ENCODE data around the gene FOXP4. TPM values are rescaled to one million over a fixed set of nuclear protein-coding genes. Genes with fewer than 3 reads are reported as not detected.

FOXP4 gene
- total and polyA plus RNA-seq, 2 of the 13 experiments (the other 11 are each of a cell fraction or from before 2014, with no cell fraction given), result 11.0 to 12.4 TPM

DNA sequence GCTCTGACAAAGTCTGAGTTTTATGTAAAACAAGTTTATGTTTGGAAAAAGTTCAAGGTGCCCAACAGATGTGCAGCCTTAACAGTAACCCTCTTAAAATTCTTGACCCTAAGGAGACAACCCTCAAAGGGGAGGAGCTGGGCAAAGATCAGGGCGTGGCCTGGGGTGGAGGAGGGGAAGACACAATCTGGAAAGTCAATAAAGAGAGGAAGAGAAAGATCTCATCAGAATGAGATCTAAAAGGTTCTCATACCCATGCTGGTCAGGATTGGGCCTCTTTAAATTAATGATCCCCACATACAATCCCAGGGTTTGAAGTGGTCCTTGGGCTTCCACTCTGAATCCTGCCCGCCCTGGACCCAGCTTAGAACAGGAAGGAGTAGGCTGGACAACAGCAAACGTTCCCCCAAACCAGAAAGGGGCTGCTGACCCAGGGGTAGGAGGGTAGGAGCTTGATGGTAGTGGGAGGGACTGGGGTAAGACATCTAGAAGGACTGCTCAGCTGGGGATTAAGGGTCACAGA, 33.0 kb downstream of the FOXP4 start (continued):
- TF ChIP-seq, protein P1, sequence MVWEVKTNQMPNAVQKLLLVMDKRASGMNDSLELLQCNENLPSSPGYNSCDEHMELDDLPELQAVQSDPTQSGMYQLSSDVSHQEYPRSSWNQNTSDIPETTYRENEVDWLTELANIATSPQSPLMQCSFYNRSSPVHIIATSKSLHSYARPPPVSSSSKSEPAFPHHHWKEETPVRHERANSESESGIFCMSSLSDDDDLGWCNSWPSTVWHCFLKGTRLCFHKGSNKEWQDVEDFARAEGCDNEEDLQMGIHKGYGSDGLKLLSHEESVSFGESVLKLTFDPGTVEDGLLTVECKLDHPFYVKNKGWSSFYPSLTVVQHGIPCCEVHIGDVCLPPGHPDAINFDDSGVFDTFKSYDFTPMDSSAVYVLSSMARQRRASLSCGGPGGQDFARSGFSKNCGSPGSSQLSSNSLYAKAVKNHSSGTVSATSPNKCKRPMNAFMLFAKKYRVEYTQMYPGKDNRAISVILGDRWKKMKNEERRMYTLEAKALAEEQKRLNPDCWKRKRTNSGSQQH (CRISPR knock-in tag; IDR thresholded peaks at IDR 0.05; ENCODE audit: low read depth), result 0 out of 2 replicates have a peak, but pooled peaks have one; percentile 34
- TF ChIP-seq SMAD3 (CRISPR knock-in tag; IDR thresholded peaks at IDR 0.05) (no peak), SP5 (CRISPR knock-in tag; IDR thresholded peaks at IDR 0.05; ENCODE audit: borderline replicate concordance, low read depth) (peak; percentile 90), ZNF232 (CRISPR knock-in tag; IDR thresholded peaks at IDR 0.05; ENCODE audit: borderline replicate concordance) (no peak), ZNF510 (CRISPR knock-in tag; IDR thresholded peaks at IDR 0.05; ENCODE audit: low read depth) (no peak), MTA1 (CRISPR knock-in tag; IDR thresholded peaks at IDR 0.05; ENCODE audit: borderline replicate concordance) (0 out of 2 replicates have a peak, but pooled peaks have one; percentile 8), NCOR1 (IDR thresholded peaks at IDR 0.05; ENCODE audit: borderline replicate concordance, low read length) (0 out of 2 replicates have a peak, but pooled peaks have one; percentile 11), ZFX (CRISPR knock-in tag; IDR thresholded peaks at IDR 0.05; ENCODE audit: low read depth) (no peak), EP300 (IDR thresholded peaks at IDR 0.05; ENCODE audit: low read depth in 2 of 2, low read length in 2 of 2) (no peak), EP300 (CRISPR knock-in tag; IDR thresholded peaks at IDR 0.05; ENCODE audit: borderline replicate concordance) (no peak), SP1 (IDR thresholded peaks at IDR 0.05) (no peak), SP1 (CRISPR knock-in tag; IDR thresholded peaks at IDR 0.05) (peak; percentile 34; the same call in 1 of the 2 replicates), FOXA1 (IDR thresholded peaks at IDR 0.05) (no peak), FOXA1 (CRISPR knock-in tag; IDR thresholded peaks at IDR 0.05) (peak; percentile 73), SAP130 (CRISPR knock-in tag; IDR thresholded peaks at IDR 0.05; ENCODE audit: low read depth) (peak; percentile 35; the same call in 1 of the 2 replicates), GABPB1 (CRISPR knock-in tag; IDR thresholded peaks at IDR 0.05) (no peak), SMAD1 (CRISPR knock-in tag; IDR thresholded peaks at IDR 0.05; ENCODE audit: borderline replicate concordance, low read depth) (no peak), HIVEP1 (CRISPR knock-in tag; IDR thresholded peaks at IDR 0.05) (no peak), PHB2 (IDR thresholded peaks at IDR 0.05; ENCODE audit: partially characterized antibody) (no peak), ZFP90 (CRISPR knock-in tag; IDR thresholded peaks at IDR 0.05; ENCODE audit: borderline replicate concordance) (no peak), FOXA3 (CRISPR knock-in tag; IDR thresholded peaks at IDR 0.05) (peak; percentile 61), DPF2 (CRISPR knock-in tag; IDR thresholded peaks at IDR 0.05; ENCODE audit: borderline replicate concordance, low read depth) (peak; percentile 36; the same call in 1 of the 2 replicates)
- TF ChIP-seq, protein P2, sequence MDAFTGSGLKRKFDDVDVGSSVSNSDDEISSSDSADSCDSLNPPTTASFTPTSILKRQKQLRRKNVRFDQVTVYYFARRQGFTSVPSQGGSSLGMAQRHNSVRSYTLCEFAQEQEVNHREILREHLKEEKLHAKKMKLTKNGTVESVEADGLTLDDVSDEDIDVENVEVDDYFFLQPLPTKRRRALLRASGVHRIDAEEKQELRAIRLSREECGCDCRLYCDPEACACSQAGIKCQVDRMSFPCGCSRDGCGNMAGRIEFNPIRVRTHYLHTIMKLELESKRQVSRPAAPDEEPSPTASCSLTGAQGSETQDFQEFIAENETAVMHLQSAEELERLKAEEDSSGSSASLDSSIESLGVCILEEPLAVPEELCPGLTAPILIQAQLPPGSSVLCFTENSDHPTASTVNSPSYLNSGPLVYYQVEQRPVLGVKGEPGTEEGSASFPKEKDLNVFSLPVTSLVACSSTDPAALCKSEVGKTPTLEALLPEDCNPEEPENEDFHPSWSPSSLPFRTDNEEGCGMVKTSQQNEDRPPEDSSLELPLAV (CRISPR knock-in tag; conservative IDR thresholded peaks at IDR 0.05; ENCODE audit: low read depth), result no peak
- TF ChIP-seq, protein P3, sequence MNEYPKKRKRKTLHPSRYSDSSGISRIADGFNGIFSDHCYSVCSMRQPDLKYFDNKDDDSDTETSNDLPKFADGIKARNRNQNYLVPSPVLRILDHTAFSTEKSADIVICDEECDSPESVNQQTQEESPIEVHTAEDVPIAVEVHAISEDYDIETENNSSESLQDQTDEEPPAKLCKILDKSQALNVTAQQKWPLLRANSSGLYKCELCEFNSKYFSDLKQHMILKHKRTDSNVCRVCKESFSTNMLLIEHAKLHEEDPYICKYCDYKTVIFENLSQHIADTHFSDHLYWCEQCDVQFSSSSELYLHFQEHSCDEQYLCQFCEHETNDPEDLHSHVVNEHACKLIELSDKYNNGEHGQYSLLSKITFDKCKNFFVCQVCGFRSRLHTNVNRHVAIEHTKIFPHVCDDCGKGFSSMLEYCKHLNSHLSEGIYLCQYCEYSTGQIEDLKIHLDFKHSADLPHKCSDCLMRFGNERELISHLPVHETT (CRISPR knock-in tag; conservative IDR thresholded peaks at IDR 0.05), result no peak
- TF ChIP-seq, protein P4, sequence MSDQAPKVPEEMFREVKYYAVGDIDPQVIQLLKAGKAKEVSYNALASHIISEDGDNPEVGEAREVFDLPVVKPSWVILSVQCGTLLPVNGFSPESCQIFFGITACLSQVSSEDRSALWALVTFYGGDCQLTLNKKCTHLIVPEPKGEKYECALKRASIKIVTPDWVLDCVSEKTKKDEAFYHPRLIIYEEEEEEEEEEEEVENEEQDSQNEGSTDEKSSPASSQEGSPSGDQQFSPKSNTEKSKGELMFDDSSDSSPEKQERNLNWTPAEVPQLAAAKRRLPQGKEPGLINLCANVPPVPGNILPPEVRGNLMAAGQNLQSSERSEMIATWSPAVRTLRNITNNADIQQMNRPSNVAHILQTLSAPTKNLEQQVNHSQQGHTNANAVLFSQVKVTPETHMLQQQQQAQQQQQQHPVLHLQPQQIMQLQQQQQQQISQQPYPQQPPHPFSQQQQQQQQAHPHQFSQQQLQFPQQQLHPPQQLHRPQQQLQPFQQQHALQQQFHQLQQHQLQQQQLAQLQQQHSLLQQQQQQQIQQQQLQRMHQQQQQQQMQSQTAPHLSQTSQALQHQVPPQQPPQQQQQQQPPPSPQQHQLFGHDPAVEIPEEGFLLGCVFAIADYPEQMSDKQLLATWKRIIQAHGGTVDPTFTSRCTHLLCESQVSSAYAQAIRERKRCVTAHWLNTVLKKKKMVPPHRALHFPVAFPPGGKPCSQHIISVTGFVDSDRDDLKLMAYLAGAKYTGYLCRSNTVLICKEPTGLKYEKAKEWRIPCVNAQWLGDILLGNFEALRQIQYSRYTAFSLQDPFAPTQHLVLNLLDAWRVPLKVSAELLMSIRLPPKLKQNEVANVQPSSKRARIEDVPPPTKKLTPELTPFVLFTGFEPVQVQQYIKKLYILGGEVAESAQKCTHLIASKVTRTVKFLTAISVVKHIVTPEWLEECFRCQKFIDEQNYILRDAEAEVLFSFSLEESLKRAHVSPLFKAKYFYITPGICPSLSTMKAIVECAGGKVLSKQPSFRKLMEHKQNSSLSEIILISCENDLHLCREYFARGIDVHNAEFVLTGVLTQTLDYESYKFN (CRISPR knock-in tag; conservative IDR thresholded peaks at IDR 0.05), result peak; percentile 55; the same call in 1 of the 2 replicates

Data from HepG2 (cell line).